Measurements from ENCODE around the gene PDCD11. TPM values are rescaled to one million over a fixed set of nuclear protein-coding genes. Genes with fewer than 3 reads are reported as not detected.
A peak's percentile ranks its signal among the peaks of the same experiment; 100 is the strongest.

The PDCD11 gene
- total RNA-seq, 2 experiments from 2014 or later = 13.3 to 16.4 TPM

DNA sequence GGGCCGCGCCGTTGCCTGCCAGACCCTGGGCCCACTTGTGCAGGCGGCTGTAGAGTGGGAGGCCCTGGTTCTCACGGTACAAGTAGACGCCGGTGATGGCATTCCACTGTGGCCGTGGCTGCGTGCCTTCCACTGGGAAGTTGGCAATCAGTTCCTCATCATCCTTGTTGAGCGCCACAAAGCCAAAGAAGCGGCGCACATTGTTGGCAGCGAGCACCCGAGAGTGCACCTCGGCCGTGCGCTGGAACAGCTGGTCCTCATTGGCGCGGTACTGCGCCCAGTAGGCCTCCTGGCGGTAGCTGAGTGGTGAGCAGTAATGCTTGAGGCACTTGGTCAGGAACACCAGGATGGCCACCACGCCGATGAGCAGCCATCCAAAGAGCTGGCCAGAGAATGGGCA, 50.8 kb downstream of the PDCD11 start:
- no peak overlapping the region for H3K27ac ChIP-seq (ENCODE audit: low read depth in 1 of 2, low read length in 2 of 2)

DNA sequence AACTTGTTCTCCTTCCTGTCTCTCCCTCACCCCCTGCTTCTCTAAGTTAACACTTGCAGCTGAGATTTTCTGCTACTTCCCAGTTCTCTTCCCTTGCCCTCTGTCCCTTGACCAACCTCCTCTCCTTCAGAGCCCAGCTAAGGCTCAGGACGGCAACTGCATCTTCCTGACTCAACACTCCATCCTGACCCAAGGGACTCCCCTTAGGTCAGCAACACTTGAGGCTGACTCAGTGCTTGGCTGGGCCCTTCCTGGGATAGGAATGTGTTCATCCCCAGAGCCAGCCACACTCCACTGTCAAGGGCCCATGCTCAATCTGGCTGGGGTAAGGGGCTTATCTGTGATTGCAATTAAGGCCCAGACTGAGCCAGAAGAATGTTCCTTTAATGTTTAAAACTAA, 52.3 kb downstream of the PDCD11 start:
- Mint-ChIP-seq H3K27me3 (no peaks in the 10 kb centered on the region), H3K4me3 (peak overlapping the region; percentile 93), H3K9me3 (no peaks in the 10 kb centered on the region), H3K36me3 (ENCODE audit: low read depth) (peaks cover 72% of the 10 kb centered on the region), H3K27ac (peak overlapping the region; percentile 76), H3K4me1 (ENCODE audit: low read depth) (peaks cover 34% of the 10 kb centered on the region)
- DNase-seq = no peak
- TF ChIP-seq CTCF (IDR thresholded peaks at IDR 0.05) = no peak
- Histone ChIP-seq H3K27ac (ENCODE audit: low read depth in 1 of 2, low read length in 2 of 2) (peak overlapping the region in 1 of 2 donors; percentile 30), H3K27me3 (ENCODE audit: control insufficient read depth in 1 of 2, insufficient read depth in 2 of 2, low read length in 2 of 2) (no peaks in the 10 kb centered on the region), H3K4me1 (ENCODE audit: insufficient read depth, low read length) (peaks cover 65% of the 10 kb centered on the region), H3K9me3 (ENCODE audit: control insufficient read depth in 1 of 2, insufficient read depth in 1 of 2, low read length in 2 of 2) (no peaks in the 10 kb centered on the region), H3K4me3 (ENCODE audit: low read length) (no peak overlapping the region), H3K36me3 (ENCODE audit: insufficient read depth, low read length) (peaks cover 59% of the 10 kb centered on the region)
- intact Hi-C loops (cut with DNase I, micrococcal nuclease) = loop anchor here in 1 of 2 experiments (5.0 kb wide), 1 partner anchor 34 kb away; no protein-coding TSS in a partner anchor
- no peak for ATAC-seq (ENCODE audit: poor library complexity)
- ChIA-PET CTCF (no interaction called here), POLR2A (no interaction called here)

More for the DNA sequence above, 50.8 kb downstream of the PDCD11 start:
- H3K27me3 ChIP-seq (ENCODE audit: control insufficient read depth in 1 of 2, insufficient read depth in 2 of 2, low read length in 2 of 2) = no peaks in the 10 kb centered on the region
- ChIA-PET CTCF (no interaction called here), POLR2A (no interaction called here)
- no peaks in the 10 kb centered on the region for H3K9me3 ChIP-seq (ENCODE audit: control insufficient read depth in 1 of 2, insufficient read depth in 1 of 2, low read length in 2 of 2)
- no peaks in the 10 kb centered on the region for H3K9me3 Mint-ChIP-seq
- no peak for TF ChIP-seq CTCF (IDR thresholded peaks at IDR 0.05)
- peaks cover 86% of the 10 kb centered on the region for H3K36me3 Mint-ChIP-seq (ENCODE audit: low read depth)
- no peak overlapping the region for H3K4me3 Mint-ChIP-seq
- H3K4me3 ChIP-seq (ENCODE audit: low read length) = no peak overlapping the region
- DNase-seq (no peak), ATAC-seq (ENCODE audit: poor library complexity) (no peak)
- peak overlapping the region; percentile 18 for H3K27ac Mint-ChIP-seq
- peaks cover 52% of the 10 kb centered on the region for H3K4me1 ChIP-seq (ENCODE audit: insufficient read depth, low read length)
- peaks cover 29% of the 10 kb centered on the region for H3K4me1 Mint-ChIP-seq (ENCODE audit: low read depth)
- intact Hi-C loops (cut with DNase I, micrococcal nuclease) = loop anchor here in 1 of 2 experiments (5.0 kb wide), 1 partner anchor 35 kb away; no protein-coding TSS in a partner anchor
- H3K36me3 ChIP-seq (ENCODE audit: insufficient read depth, low read length) = peaks cover 74% of the 10 kb centered on the region
- no peaks in the 10 kb centered on the region for H3K27me3 Mint-ChIP-seq

GRCh38 chr10:103449208-103450144, 53.0 kb downstream of the PDCD11 start:
- DNase-seq = no peak
- peak overlapping the region; percentile 76 for H3K27ac Mint-ChIP-seq
- CTCF ChIA-PET = interaction anchor here (2.0 kb wide), 1 partner anchor 27 kb away, joined by 6 read pairs; no protein-coding TSS in a partner anchor
- Histone ChIP-seq H3K36me3 (ENCODE audit: insufficient read depth, low read length) (peaks cover 51% of the 10 kb centered on the region), H3K4me3 (ENCODE audit: low read length) (peak overlapping the region; percentile 72), H3K27ac (ENCODE audit: low read depth in 1 of 2, low read length in 2 of 2) (peak overlapping the region in 1 of 2 donors; percentile 45), H3K9me3 (ENCODE audit: control insufficient read depth in 1 of 2, insufficient read depth in 1 of 2, low read length in 2 of 2) (no peaks in the 10 kb centered on the region), H3K27me3 (ENCODE audit: control insufficient read depth in 1 of 2, insufficient read depth in 2 of 2, low read length in 2 of 2) (no peaks in the 10 kb centered on the region), H3K4me1 (ENCODE audit: insufficient read depth, low read length) (peaks cover 71% of the 10 kb centered on the region)
- no peak for TF ChIP-seq CTCF (IDR thresholded peaks at IDR 0.05)
- H3K36me3 Mint-ChIP-seq (ENCODE audit: low read depth) = peaks cover 65% of the 10 kb centered on the region
- intact Hi-C loops (cut with DNase I, micrococcal nuclease) = loop anchor here in 1 of 2 experiments (5.0 kb wide), 1 partner anchor 33 kb away; no protein-coding TSS in a partner anchor
- no peak for ATAC-seq (ENCODE audit: poor library complexity)
- POLR2A ChIA-PET = no interaction called here
- H3K27me3 Mint-ChIP-seq = no peaks in the 10 kb centered on the region
- H3K4me1 Mint-ChIP-seq (ENCODE audit: low read depth) = peaks cover 36% of the 10 kb centered on the region
- peak overlapping the region; percentile 93 for H3K4me3 Mint-ChIP-seq
- H3K9me3 Mint-ChIP-seq = no peaks in the 10 kb centered on the region
